Tibial artery (tissue), 4 donors: ENCODE data around the gene MSH3.

Experiments
- DNase-seq, 2 donors: peaks; one replicate each; pipeline ENCODE4 v3.0.0-alpha.2; 2019
- H3K27ac ChIP-seq, 2 donors: fragments of 200-600 bp; sonication (generic) in 1 of 2; 1 replicate in 1 of 2; 2 replicates in 1 of 2; pipeline ENCODE4 v1.5.1; 2018 to 2019; ENCODE audit warnings: mild to moderate bottlenecking in 1 of 2
- H3K27me3 ChIP-seq, 2 donors: fragments of 200-600 bp; sonication (generic) in 1 of 2; one replicate each; pipeline versions ENCODE4 v1.5.1 to v1.6.0; 2016 to 2019
- H3K36me3 ChIP-seq, 3 donors: fragments of 200-600 bp; sonication (generic) in 2 of 3; one replicate each; pipeline ENCODE4 v1.5.1; 2016 to 2019; ENCODE audit warnings: mild to moderate bottlenecking in 2 of 3
- H3K4me1 ChIP-seq, 4 donors: fragments of 200-600 bp; sonication (generic) in 2 of 4; 1 replicate in 3 of 4; 2 replicates in 1 of 4; pipeline ENCODE4 v1.5.1; 2016 to 2019
- H3K4me3 ChIP-seq, 2 donors: fragments of 200-600 bp; sonication (generic) in 1 of 2; 1 replicate in 1 of 2; 2 replicates in 1 of 2; pipeline ENCODE4 v1.5.1; 2018 to 2019; ENCODE audit warnings: mild to moderate bottlenecking in 2 of 2
- H3K9me3 ChIP-seq, 3 donors: fragments of 200-600 bp; sonication (generic) in 1 of 3; one replicate each; pipeline ENCODE4 v1.5.1; 2016 to 2019
- CTCF ChIP-seq, 2 experiments: fragments of 200-600 bp in 1 of 2; fragments of 450-650 bp in 1 of 2; IDR thresholded peaks; one replicate each; pipeline ENCODE4 v1.5.1; 2017 to 2019; ENCODE audit warnings: antibody characterized with exemption in 2 of 2, mild to moderate bottlenecking in 1 of 2, moderate library complexity in 1 of 2
- intact Hi-C: fragments of 100-400 bp; cut with DNase I; formaldehyde crosslinking; loops from one replicate; pipeline ENCODE4 v1.15.0; 2023; ENCODE audit warnings: low total_unique reads

The MSH3 gene

GRCh38 chr5:80790698-80791097 lies 136.2 kb downstream of the MSH3 start:
- Histone ChIP-seq H3K27me3 (no peaks in the 10 kb centered on the region), H3K4me3 (no peak overlapping the region), H3K9me3 (no peaks in the 10 kb centered on the region), H3K4me1 (no peaks in the 10 kb centered on the region), H3K36me3 (peaks cover 28 to 54% (median 48%) of the 10 kb centered on the region in 3 donors), H3K27ac (no peak overlapping the region)
- TF ChIP-seq CTCF (IDR thresholded peaks at IDR 0.05): no peak
- intact Hi-C loops: no loop called here
- no peak for DNase-seq

GRCh38 chr5:80793354-80793753 lies 138.9 kb downstream of the MSH3 start:
- H3K4me1 ChIP-seq: no peaks in the 10 kb centered on the region
- no peak overlapping the region for H3K27ac ChIP-seq
- intact Hi-C loops: no loop called here
- H3K9me3 ChIP-seq: no peaks in the 10 kb centered on the region
- H3K27me3 ChIP-seq: no peaks in the 10 kb centered on the region
- no peak for DNase-seq
- H3K36me3 ChIP-seq: peaks cover 22 to 56% (median 52%) of the 10 kb centered on the region in 3 donors
- TF ChIP-seq CTCF (IDR thresholded peaks at IDR 0.05): no peak
- H3K4me3 ChIP-seq: no peak overlapping the region

GRCh38 chr5:80796846-80797245 lies 142.4 kb downstream of the MSH3 start:
- intact Hi-C loops: no loop called here

GRCh38 chr5:80797428-80798024 lies 143.1 kb downstream of the MSH3 start:
- intact Hi-C loops: no loop called here
- no peak overlapping the region for H3K4me3 ChIP-seq
- TF ChIP-seq CTCF (IDR thresholded peaks at IDR 0.05): no peak
- no peaks in the 10 kb centered on the region for H3K4me1 ChIP-seq
- no peak for DNase-seq
- no peaks in the 10 kb centered on the region for H3K27me3 ChIP-seq
- H3K36me3 ChIP-seq: peaks cover 21 to 62% (median 50%) of the 10 kb centered on the region in 3 donors
- no peak overlapping the region for H3K27ac ChIP-seq
- H3K9me3 ChIP-seq: no peaks in the 10 kb centered on the region

More at GRCh38 chr5:80796846-80797245, 142.4 kb downstream of the MSH3 start:
- no peaks in the 10 kb centered on the region for H3K4me1 ChIP-seq
- no peaks in the 10 kb centered on the region for H3K27me3 ChIP-seq
- no peak for DNase-seq
- H3K4me3 ChIP-seq: no peak overlapping the region
- peaks cover 21 to 59% (median 50%) of the 10 kb centered on the region in 3 donors for H3K36me3 ChIP-seq
- H3K9me3 ChIP-seq: no peaks in the 10 kb centered on the region
- no peak for TF ChIP-seq CTCF (IDR thresholded peaks at IDR 0.05)
- no peak overlapping the region for H3K27ac ChIP-seq

- Histone ChIP-seq H3K36me3 (peaks cover 17 to 61% (median 48%) of the 10 kb centered on the region in 3 donors), H3K9me3 (no peaks in the 10 kb centered on the region), H3K4me3 (no peak overlapping the region), H3K4me1 (no peaks in the 10 kb centered on the region), H3K27ac (no peak overlapping the region), H3K27me3 (no peaks in the 10 kb centered on the region)
- intact Hi-C loops: no loop called here
- TF ChIP-seq CTCF (IDR thresholded peaks at IDR 0.05): no peak
- no peak for DNase-seq
Observed at GRCh38 chr5:80798166-80798565, 143.7 kb downstream of the MSH3 start.

GRCh38 chr5:80798633-80799032 lies 144.2 kb downstream of the MSH3 start:
- Histone ChIP-seq H3K4me1 (no peaks in the 10 kb centered on the region), H3K4me3 (no peak overlapping the region), H3K27ac (no peak overlapping the region), H3K27me3 (no peaks in the 10 kb centered on the region), H3K9me3 (no peaks in the 10 kb centered on the region), H3K36me3 (peaks cover 13 to 56% (median 43%) of the 10 kb centered on the region in 3 donors)
- DNase-seq: no peak
- no peak for TF ChIP-seq CTCF (IDR thresholded peaks at IDR 0.05)
- intact Hi-C loops: no loop called here
